ENCODE measurements around the gene POLR1H.

DNA sequence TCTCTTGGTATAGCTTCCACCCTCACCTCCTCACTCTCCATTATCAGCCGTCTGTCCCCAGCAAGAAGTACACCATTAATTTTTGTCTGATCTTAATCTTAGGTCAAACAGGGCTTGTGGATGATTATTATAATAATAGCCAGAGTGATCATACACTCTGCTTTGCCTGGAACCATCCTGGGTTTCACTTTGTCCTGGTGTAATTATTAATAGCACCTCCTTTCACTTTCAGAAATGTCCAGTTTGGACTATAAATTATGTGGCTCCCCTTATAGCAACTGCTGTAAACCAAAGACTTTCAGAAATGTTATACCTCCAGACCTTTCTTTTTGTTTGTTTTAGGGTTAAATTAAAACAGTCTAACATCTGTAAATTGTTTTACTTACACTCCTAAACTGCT lies 52.8 kb downstream of the POLR1H start:
- TF ChIP-seq EZH2 (IDR thresholded peaks at IDR 0.05; ENCODE audit: borderline replicate concordance, low read length) (no peak), CTCF (conservative IDR thresholded peaks at IDR 0.05 in 1 of 2, IDR thresholded peaks at IDR 0.05 in 1 of 2; ENCODE audit: extremely low read depth in 1 of 2, insufficient read depth in 1 of 2, low read depth in 1 of 2, low read length in 2 of 2) (no peak)
